ENCODE results near the gene PKNOX2.

Gene PKNOX2

GRCh38 chr11:125174057-125174456 is 9.5 kb downstream of the PKNOX2 start:
- no peak for DNase-seq (ENCODE audit: low spot score)

DNA sequence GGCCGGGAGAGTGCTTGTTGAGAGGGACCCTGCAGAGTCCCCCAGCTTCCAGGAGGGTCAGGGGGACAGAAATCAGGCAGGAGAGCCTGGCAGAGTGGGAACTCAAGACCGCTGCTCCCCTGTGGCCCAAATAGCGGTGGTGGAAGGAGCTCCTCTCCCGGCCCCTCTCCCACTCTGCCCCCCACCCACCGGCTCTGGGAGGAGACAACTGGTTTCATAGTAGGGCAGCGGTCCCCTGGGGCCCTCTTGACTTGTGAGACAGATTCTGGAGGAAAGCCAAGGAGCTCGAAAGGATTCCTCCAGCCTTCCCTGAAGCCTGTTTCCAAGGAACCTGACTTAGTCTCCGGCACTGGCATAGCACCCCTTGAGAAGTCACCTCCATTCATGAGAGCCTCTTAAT is 10.1 kb downstream of the PKNOX2 start:
- no peak for DNase-seq (ENCODE audit: low spot score)

GRCh38 chr11:125175166-125175565 is 10.6 kb downstream of the PKNOX2 start:
- no peak for DNase-seq (ENCODE audit: low spot score)

GRCh38 chr11:125175896-125176575 is 11.5 kb downstream of the PKNOX2 start:
- DNase-seq (ENCODE audit: low spot score), result no peak

GRCh38 chr11:125176866-125177265 is 12.3 kb downstream of the PKNOX2 start:
- no peak for DNase-seq (ENCODE audit: low spot score)

- DNase-seq (ENCODE audit: low spot score), result no peak
These were observed 13.0 kb downstream of the PKNOX2 start for GRCh38 chr11:125177543-125177942.

DNA sequence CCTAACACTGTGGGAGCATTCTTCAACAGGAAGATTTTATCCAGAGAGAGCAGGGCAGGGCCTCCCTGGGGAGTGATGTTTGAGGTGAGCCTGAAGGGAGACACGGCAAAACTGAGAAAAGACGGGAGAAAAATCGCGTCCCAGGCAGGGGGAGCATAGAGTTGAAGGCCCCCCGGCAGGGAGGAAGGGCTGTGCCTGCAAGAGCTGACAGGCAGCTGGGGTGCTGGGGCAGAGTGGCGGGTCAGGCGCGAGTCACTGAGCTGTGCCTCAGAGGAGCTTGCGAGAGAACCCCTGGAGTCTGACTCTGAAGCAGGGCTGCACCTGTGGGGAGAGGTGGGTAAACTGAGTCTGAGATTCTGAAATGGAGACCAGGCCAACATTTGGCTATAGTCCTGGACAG is 14.8 kb downstream of the PKNOX2 start:
- DNase-seq (ENCODE audit: low spot score), result no peak

DNA sequence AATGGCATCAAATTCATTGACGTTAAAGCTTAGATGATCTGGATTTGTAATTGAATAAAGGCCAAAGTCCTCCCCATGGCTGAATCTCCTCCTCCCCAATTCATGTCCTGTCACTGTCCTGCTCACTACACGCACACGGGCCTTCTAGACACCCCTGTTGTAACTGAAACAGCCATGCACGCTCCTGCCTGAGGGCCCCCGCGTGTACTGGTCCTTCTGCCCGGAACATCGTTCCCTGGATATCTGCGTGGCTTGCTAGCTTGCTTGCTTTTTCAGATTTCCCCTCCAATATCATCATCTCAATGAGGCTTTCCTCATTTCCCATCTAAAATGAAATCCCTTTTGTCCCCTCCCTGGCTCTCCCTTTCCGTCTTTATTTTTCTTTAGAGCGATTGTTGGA is 15.3 kb downstream of the PKNOX2 start:
- DNase-seq (ENCODE audit: low spot score), result no peak

GRCh38 chr11:125180413-125181305 is 16.1 kb downstream of the PKNOX2 start:
- DNase-seq (ENCODE audit: low spot score), result no peak

DNA sequence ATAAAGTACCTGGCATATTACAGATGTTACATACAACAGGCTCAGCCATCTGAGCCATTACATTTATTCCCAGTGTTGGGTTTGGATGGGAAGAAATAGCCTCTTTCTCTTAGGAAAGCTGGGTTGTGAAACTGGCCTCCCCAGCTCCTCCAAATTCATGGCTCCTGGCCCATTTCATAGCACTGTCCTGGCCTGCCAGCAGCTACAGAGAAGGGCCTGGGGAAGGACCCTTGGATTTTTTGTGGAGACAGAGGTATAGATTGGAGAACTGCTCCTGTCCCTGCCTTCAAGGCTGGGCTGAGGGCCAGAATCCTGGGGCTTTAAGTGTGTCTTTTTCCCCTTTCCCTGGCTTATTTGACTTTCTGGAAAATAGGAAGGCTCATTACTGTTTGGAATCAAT is 18.0 kb downstream of the PKNOX2 start:
- no peak for DNase-seq (ENCODE audit: low spot score)

GRCh38 chr11:125183641-125184040 is 19.1 kb downstream of the PKNOX2 start:
- no peak for DNase-seq (ENCODE audit: low spot score)

- DNase-seq (ENCODE audit: low spot score), result no peak
These were observed 23.5 kb downstream of the PKNOX2 start for GRCh38 chr11:125188021-125188420.

DNA sequence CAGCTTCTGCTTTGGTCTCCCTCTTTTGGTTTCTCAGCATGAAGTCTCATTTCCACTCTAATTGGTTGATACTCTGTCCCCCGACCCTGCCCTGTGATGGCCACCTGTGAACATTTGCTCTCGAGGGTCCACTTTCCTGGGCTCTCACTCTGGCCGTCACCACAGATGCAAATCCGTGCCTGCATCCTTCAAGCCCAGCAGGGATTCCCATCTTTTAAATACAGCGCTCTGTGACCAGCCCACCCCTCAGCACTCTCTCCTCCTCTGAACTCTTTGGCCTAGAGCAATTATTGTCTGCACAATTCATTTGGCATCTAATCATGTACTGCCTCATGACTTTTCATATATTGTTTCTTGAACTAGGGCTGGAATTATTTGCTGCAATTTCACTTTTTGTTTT is 26.0 kb downstream of the PKNOX2 start:
- DNase-seq (ENCODE audit: low spot score), result no peak

DNA sequence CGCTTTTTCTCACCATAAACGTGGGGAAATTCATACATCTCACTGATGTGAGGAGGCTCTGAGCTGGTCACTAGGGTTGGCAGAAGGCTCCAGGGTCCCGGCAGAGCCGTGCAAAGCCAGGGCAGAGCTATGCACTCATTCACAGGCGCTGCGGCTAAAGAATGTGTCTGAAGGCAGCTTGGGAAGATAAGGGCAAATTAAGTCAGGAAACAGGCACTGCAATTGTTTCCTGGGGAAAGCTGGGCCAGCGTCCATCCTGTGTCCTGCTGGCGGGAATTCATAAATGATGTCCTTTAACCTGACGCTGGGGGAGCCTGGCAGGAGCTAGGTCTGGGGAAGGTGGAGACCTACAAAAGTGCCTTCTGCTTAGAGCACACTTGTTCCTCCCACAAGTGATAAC is 27.6 kb downstream of the PKNOX2 start:
- DNase-seq (ENCODE audit: low spot score), result no peak

DNA sequence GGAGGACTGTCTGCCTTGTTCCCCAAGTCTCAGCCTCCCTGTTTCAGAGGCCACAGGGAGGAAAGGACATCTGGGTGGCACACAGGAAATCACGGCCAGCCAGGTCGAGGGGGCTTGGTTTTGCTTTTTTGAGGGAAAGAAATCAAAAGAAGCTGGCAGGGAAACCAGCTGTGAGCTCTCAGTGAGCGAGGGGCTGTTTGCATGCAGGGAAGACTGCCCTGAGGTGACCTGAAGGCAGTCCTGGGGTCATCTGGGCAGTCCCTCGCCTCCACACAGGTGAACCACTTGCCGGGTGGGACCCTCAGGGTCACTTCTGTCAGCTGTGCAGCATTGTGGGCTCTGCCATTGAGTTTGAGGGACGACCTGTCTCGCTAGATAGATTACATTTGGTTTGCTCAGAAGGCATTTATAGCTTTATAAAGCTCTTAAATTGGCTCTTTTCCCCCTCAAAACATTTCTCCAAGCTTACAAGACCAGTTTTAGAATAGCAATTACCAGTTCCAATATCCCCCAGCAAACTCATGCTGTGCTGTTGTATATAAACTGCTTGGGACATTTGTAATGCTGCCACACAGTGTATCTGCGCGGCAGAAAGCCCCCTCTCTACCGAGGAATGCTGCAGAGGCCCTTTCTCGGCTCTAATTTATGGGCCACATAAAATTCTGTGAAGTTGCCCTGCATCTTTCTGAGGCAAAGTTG is 28.3 kb downstream of the PKNOX2 start:
- no peak for DNase-seq (ENCODE audit: low spot score)

DNA sequence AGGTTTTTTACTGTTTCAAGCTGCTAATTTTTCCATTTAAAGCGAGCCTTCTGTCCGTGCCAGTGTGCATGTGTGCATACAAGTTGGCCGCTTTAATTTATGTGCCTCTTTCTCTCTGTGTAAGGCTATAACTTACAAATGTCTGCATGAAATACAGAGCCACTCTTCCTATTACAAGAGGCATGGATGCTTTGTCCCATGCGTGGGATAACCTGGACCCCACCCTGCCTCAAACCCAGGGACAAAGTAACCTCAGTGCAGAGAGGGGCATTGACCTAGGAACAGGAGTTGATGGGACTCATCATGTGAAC is 28.8 kb downstream of the PKNOX2 start:
- no peak for DNase-seq (ENCODE audit: low spot score)

GRCh38 chr11:125193841-125194240 is 29.3 kb downstream of the PKNOX2 start:
- no peak for DNase-seq (ENCODE audit: low spot score)

GRCh38 chr11:125199915-125200314 is 35.4 kb downstream of the PKNOX2 start:
- no peak for DNase-seq (ENCODE audit: low spot score)

DNA sequence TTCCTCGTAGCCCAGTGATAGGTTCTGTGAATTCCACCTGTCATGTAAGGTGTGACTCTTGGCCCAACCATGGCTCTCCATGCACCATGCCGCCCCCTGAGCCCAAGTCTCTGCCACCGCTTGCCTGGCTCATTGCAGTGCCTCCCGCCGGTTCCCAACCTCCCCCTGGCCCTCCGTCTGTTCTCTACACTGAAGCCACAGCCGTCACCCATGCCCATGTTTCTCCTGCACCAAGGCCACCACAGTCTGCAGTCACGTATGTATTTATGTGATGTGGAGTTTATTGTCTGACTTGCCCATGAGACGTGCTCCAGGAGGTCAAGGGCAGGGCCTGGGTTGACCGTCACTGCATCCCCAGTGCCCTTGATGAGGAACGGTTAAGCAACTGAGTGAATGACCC is 35.9 kb downstream of the PKNOX2 start:
- DNase-seq (ENCODE audit: low spot score), result no peak

DNA sequence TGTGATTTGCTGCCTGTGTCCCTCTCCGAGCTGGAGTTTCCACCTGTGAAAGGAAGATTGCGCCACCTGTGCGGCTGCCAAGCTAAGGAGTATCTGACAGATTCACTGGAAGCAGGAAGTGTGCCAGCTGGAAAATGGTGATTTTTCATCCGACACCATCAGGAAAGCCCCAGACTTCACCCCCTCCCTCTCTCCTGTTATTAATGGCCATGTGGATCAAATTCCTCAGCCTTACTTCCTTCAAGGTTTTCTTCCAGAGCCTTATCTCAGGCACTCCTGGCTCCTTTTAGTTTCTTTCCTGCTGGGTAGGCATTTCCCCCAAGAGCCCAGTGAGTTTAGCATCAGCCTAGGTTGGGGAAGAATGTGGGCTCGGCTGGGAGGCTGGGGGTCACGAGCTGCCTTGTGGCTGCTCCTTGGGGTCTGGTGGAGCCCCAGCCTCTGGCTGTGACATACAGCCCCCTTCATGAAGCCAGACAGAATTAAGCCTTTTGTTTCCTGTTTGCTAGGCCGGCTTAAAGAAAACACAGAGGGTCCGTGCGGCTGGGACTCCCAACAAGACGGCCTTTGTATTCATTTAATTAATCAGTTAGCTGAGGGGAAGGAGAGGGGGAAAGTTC is 37.1 kb downstream of the PKNOX2 start:
- DNase-seq (ENCODE audit: low spot score), result no peak

DNA sequence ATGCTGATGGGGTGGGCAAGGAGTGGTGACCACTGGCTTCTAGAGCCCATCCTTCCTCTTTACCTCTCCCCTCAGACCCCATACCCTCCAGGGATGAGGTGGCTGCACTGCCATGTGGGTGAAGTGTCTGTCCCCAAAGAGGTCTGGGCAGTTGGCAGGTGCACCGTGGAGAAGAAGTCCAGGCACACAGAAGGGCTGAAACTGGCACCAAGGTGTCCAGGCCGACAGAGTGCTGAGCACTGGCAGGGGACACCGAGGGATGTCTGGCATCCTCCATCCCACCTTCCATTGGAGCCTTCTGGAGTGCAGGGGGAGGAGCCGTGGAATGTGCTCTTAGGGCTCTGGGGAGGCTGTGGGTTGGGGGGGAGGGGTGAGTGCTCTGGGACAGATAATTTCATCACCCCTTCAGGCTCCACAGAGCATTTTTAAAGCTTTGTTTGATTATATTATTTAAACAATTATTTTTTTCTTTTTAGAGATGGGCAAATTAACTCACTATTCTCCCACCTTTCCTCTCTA is 37.9 kb downstream of the PKNOX2 start:
- DNase-seq (ENCODE audit: low spot score), result no peak

- no peak for DNase-seq (ENCODE audit: low spot score)
These were observed 38.4 kb downstream of the PKNOX2 start for GRCh38 chr11:125202977-125203376.

All from AG20443 (cell line).